H1 (cell line): Measurements from ENCODE around the gene PPP1R27. TPM values are rescaled to one million over a fixed set of nuclear protein-coding genes. Genes with fewer than 3 reads are reported as not detected.
A peak's percentile ranks its signal among the peaks of the same experiment; 100 is the strongest.

Source experiments
- CTCF ChIA-PET: fragments of 300-600 bp; sonication (Branson Sonifier 250); formaldehyde crosslinking; loops from one replicate; lab custom pipeline; 2021; ENCODE audit not compliant: partially characterized antibody; lab: Charles Lee
- POLR2A ChIA-PET: fragments of 300-600 bp; sonication (Branson Sonifier 250); formaldehyde crosslinking; loops from one replicate; lab custom pipeline; 2021; ENCODE audit warnings: inconsistent platforms; ENCODE audit not compliant: partially characterized antibody; lab: Charles Lee
- DNase-seq, 2 experiments: peaks; one replicate each; pipeline versions ENCODE4 v3.0.0 to v3.0.0-alpha.2; 2010 to 2022; ENCODE audit warnings: low spot score in 2 of 2, low read depth in 1 of 2, mixed read lengths in 1 of 2
- FAIRE-seq: peaks from 2 replicates; lab custom pipeline; 2011; peaks lifted over from hg19 to GRCh38; lab: Jason Lieb, UNC
- H2AFZ ChIP-seq: 2 replicates; pipeline ENCODE4 v1.8.1; 2012; ENCODE audit warnings: low read length, inconsistent platforms
- H2AK5ac ChIP-seq: 2 replicates; pipeline ENCODE4 v1.6.1; 2013; ENCODE audit warnings: low read depth, low read length
- H2BK120ac ChIP-seq: replicated peaks from 2 replicates; pipeline ENCODE3; 2013; ENCODE audit warnings: low read depth, low read length, inconsistent platforms
- H2BK12ac ChIP-seq: 2 replicates; pipeline ENCODE4 v1.6.1; 2013; ENCODE audit warnings: low read depth, low read length
- H2BK15ac ChIP-seq: 2 replicates; pipeline ENCODE4 v1.6.1; 2013; ENCODE audit warnings: low read length
- H2BK20ac ChIP-seq: 2 replicates; pipeline ENCODE4 v1.6.1; 2013; ENCODE audit warnings: low read length
- H2BK5ac ChIP-seq: 2 replicates; pipeline ENCODE4 v1.6.1; 2013; ENCODE audit warnings: low read depth, low read length
- H3K14ac ChIP-seq: 2 replicates; pipeline ENCODE4 v1.6.1; 2013; ENCODE audit warnings: inconsistent platforms; ENCODE audit not compliant: insufficient read length
- H3K18ac ChIP-seq: 2 replicates; pipeline ENCODE4 v1.6.1; 2013; ENCODE audit warnings: low read length; ENCODE audit errors: extremely low read depth
- H3K23ac ChIP-seq: 2 replicates; pipeline ENCODE4 v1.6.1; 2013; ENCODE audit warnings: inconsistent platforms; ENCODE audit not compliant: insufficient read length
- H3K23me2 ChIP-seq: 2 replicates; pipeline ENCODE4 v1.6.1; 2013; ENCODE audit warnings: low read depth, low read length
- H3K27ac ChIP-seq: 2 replicates; pipeline ENCODE4 v1.6.1; 2011; ENCODE audit warnings: low read depth, low read length, inconsistent platforms
- H3K27me3 ChIP-seq, 4 experiments: replicated peaks in 1 of 4; 1 replicate in 1 of 4; 2 replicates in 3 of 4; pipeline versions ENCODE4 v1.6.1 to v1.8.1; 2011 to 2013; ENCODE audit warnings: low read length in 3 of 4, mild to moderate bottlenecking in 3 of 4, inconsistent platforms in 2 of 4, mixed read lengths in 2 of 4, moderate library complexity in 1 of 4; ENCODE audit not compliant: control insufficient read depth in 3 of 4, insufficient read depth in 3 of 4; ENCODE audit errors: extremely low read depth in 1 of 4
- H3K36me3 ChIP-seq, 4 experiments: 2 replicates each; pipeline versions ENCODE4 v1.6.1 to v1.8.1; 2011 to 2013; ENCODE audit warnings: mild to moderate bottlenecking in 4 of 4, low read length in 3 of 4, moderate library complexity in 2 of 4, control low read depth in 1 of 4, inconsistent platforms in 1 of 4; ENCODE audit not compliant: insufficient read depth in 4 of 4, control insufficient read depth in 2 of 4
- H3K4ac ChIP-seq: replicated peaks from 2 replicates; pipeline ENCODE3; 2013; ENCODE audit warnings: low read length, low read depth, mixed read lengths, inconsistent platforms; ENCODE audit not compliant: insufficient read length
- H3K4me1 ChIP-seq, 4 experiments: replicated peaks in 1 of 4; 1 replicate in 1 of 4; 2 replicates in 3 of 4; pipeline versions ENCODE4 v1.6.1 to v1.8.1; 2011 to 2013; ENCODE audit warnings: low read length in 3 of 4, inconsistent platforms in 2 of 4, mixed read lengths in 1 of 4; ENCODE audit not compliant: insufficient read depth in 4 of 4, control insufficient read depth in 3 of 4
- H3K4me2 ChIP-seq, 2 experiments: 2 replicates each; pipeline versions ENCODE4 v1.6.1 to v1.8.1; 2011 to 2013; ENCODE audit warnings: low read depth in 2 of 2, low read length in 2 of 2, control low read depth in 1 of 2, inconsistent platforms in 1 of 2, mild to moderate bottlenecking in 1 of 2; ENCODE audit not compliant: insufficient read depth in 1 of 2
- H3K4me3 ChIP-seq, 4 experiments: fragments of 200-600, 300-600 bp in 1 of 4; sonication (generic), shearing (Covaris generic), sonication (Bioruptor Twin) in 1 of 4; 2 replicates each; pipeline versions ENCODE4 v1.5.1 to v1.8.1; 2011 to 2016; ENCODE audit warnings: low read length in 4 of 4, low read depth in 3 of 4, control low read depth in 2 of 4, inconsistent platforms in 2 of 4, mild to moderate bottlenecking in 2 of 4, mixed read lengths in 1 of 4, moderate library complexity in 1 of 4; ENCODE audit not compliant: insufficient read depth in 2 of 4; ENCODE audit errors: extremely low read depth in 1 of 4
- H3K56ac ChIP-seq: replicated peaks from 2 replicates; pipeline ENCODE3; 2013; ENCODE audit warnings: low read depth, mild to moderate bottlenecking, mixed read lengths, low read length, inconsistent platforms; ENCODE audit not compliant: insufficient read length
- H3K79me1 ChIP-seq: 2 replicates; pipeline ENCODE4 v1.6.1; 2013; ENCODE audit warnings: low read depth, low read length, control low read depth
- H3K79me2 ChIP-seq, 2 experiments: 2 replicates each; pipeline versions ENCODE4 v1.6.1 to v1.8.1; 2012 to 2013; ENCODE audit warnings: low read length in 2 of 2, mild to moderate bottlenecking in 2 of 2, inconsistent platforms in 1 of 2; ENCODE audit not compliant: insufficient read depth in 2 of 2, control insufficient read depth in 1 of 2
- H3K9ac ChIP-seq, 4 experiments: replicated peaks in 1 of 4; 1 replicate in 1 of 4; 2 replicates in 3 of 4; pipeline versions ENCODE4 v1.6.1 to v1.8.1; 2011 to 2013; ENCODE audit warnings: low read depth in 3 of 4, low read length in 3 of 4, control low read depth in 2 of 4, mild to moderate bottlenecking in 2 of 4, moderate library complexity in 2 of 4, inconsistent platforms in 1 of 4; ENCODE audit errors: extremely low read depth in 1 of 4
- H3K9me3 ChIP-seq, 2 experiments: 2 replicates each; pipeline versions ENCODE4 v1.6.1 to v1.8.1; 2012 to 2013; ENCODE audit warnings: mild to moderate bottlenecking in 2 of 2, moderate library complexity in 2 of 2, control low read depth in 1 of 2, inconsistent platforms in 1 of 2, low read depth in 1 of 2, low read length in 1 of 2, mixed read lengths in 1 of 2; ENCODE audit not compliant: insufficient read depth in 2 of 2
- H4K20me1 ChIP-seq, 2 experiments: replicated peaks in 1 of 2; 2 replicates each; pipeline versions ENCODE3 to v1.8.1; 2011 to 2013; ENCODE audit warnings: inconsistent platforms in 2 of 2, low read length in 2 of 2, mild to moderate bottlenecking in 1 of 2; ENCODE audit not compliant: insufficient read depth in 2 of 2, control insufficient read depth in 1 of 2
- H4K5ac ChIP-seq: 2 replicates; pipeline ENCODE4 v1.6.1; 2013; ENCODE audit warnings: low read length, low read depth, mixed read lengths, inconsistent platforms; ENCODE audit not compliant: insufficient read length
- H4K8ac ChIP-seq: 2 replicates; pipeline ENCODE4 v1.8.0; 2013; ENCODE audit warnings: mild to moderate bottlenecking, moderate library complexity, low read length, inconsistent platforms; ENCODE audit not compliant: insufficient read depth; ENCODE audit errors: extremely low read depth
- H4K91ac ChIP-seq: replicated peaks from 2 replicates; pipeline ENCODE3; 2013; ENCODE audit warnings: low read length, mixed read lengths, inconsistent platforms; ENCODE audit not compliant: insufficient read length
- ATF3 ChIP-seq: IDR thresholded peaks from 2 replicates; pipeline ENCODE4 v1.6.1; 2011; ENCODE audit warnings: low read depth, mild to moderate bottlenecking, low read length; ENCODE audit not compliant: insufficient read depth
- BRCA1 ChIP-seq: IDR thresholded peaks from 2 replicates; pipeline ENCODE4 v1.6.1; 2012; ENCODE audit warnings: low read depth, low read length, improper control_type of control experiment
- CHD2 ChIP-seq: IDR thresholded peaks from 2 replicates; pipeline ENCODE4 v1.6.1; 2012; ENCODE audit warnings: low read length, improper control_type of control experiment
- KDM1A ChIP-seq: fragments of 200-600, 300-600 bp; sonication (generic); IDR thresholded peaks from 2 replicates; pipeline ENCODE4 v1.7.1; 2016; ENCODE audit warnings: mild to moderate bottlenecking, low read length, borderline replicate concordance
- NRF1 ChIP-seq: IDR thresholded peaks from 2 replicates; pipeline ENCODE4 v1.6.1; 2011; ENCODE audit warnings: mild to moderate bottlenecking, low read depth, low read length, improper control_type of control experiment
- POLR2AphosphoS5 ChIP-seq: IDR thresholded peaks from 2 replicates; pipeline ENCODE4 v1.6.1; 2011; ENCODE audit warnings: low read depth, low read length
- SIRT6 ChIP-seq: IDR thresholded peaks from one replicate; pipeline ENCODE4 v1.7.1; 2012; ENCODE audit warnings: low read length, inconsistent platforms
- SP4 ChIP-seq: IDR thresholded peaks from 2 replicates; pipeline ENCODE4 v1.6.1; 2012; ENCODE audit warnings: low read length, inconsistent platforms
- TBP ChIP-seq: IDR thresholded peaks from 2 replicates; pipeline ENCODE4 v1.6.1; 2011; ENCODE audit warnings: low read depth, low read length, improper control_type of control experiment
- TCF12 ChIP-seq: IDR thresholded peaks from 2 replicates; pipeline ENCODE4 v1.6.1; 2011; ENCODE audit warnings: low read depth, mild to moderate bottlenecking, low read length
- WGBS, 2 experiments: shearing (Covaris generic) in 1 of 2; methylation state at CpG; one replicate each; pipeline versions ENCODE4 v1.1.6 to v1.1.7; 2013 to 2015; ENCODE audit warnings: low lambda C conversion rate in 2 of 2, mixed read lengths in 2 of 2, inconsistent platforms in 1 of 2, low coverage in 1 of 2, missing lambda C conversion rate in 1 of 2; ENCODE audit not compliant: insufficient replicate concordance in 2 of 2, insufficient coverage in 1 of 2, insufficient read length in 1 of 2; ENCODE audit errors: extremely low coverage in 1 of 2, missing lambda C conversion rate in 1 of 2; 5-methylcytosine and 5-hydroxymethylcytosine counted together
- polyA plus RNA-seq, 7 experiments: library from polyadenylated mRNA; depleted of rRNA in 3 of 7; stranded (reverse) in 5 of 7; unstranded in 2 of 7; fragments of >200 nt in 5 of 7; fragments of 200-250 nt in 2 of 7; gene quantifications; 1 replicate in 5 of 7; 2 replicates in 1 of 7; 4 replicates in 1 of 7; pipeline versions ENCODE4 v1.2.1 to v1.2.3, GENCODE V29; 2011 to 2013; ENCODE audit warnings: missing spikeins in 2 of 7, mixed read lengths in 2 of 7
- total RNA-seq: library from RNA; stranded (reverse); fragmentation: NEBNext Ultra II Directional; extraction: Animal tissue kit (Norgen Biotek cat#: 25700); gene quantifications from 2 replicates; pipeline ENCODE4 v1.2.1, GENCODE V29; 2021

The PPP1R27 gene
- total and polyA plus RNA-seq, 2 of the 8 experiments (the other 6 are each of a cell fraction or from before 2014, with no cell fraction given) = 0.27 TPM; not detected in 1

GRCh38 chr17:81809556-81809998 is 25.3 kb downstream of the PPP1R27 start:
- no peak overlapping the region for H2BK20ac ChIP-seq
- TF ChIP-seq TCF12 = no peak
- no peak for TF ChIP-seq SIRT6
- no peak for TF ChIP-seq NRF1
- no peak for TF ChIP-seq ATF3
- no peak for TF ChIP-seq KDM1A
- no peak for TF ChIP-seq TBP
- TF ChIP-seq SP4 = no peak
- TF ChIP-seq CHD2 = no peak
- no peak for TF ChIP-seq POLR2AphosphoS5
- no peak for TF ChIP-seq BRCA1
- TF ChIP-seq, all 59 proteins: peak for 0
- 0 out of 2 replicates have a peak overlapping the region, but pooled peaks have one; percentile 53 for H2AK5ac ChIP-seq
- FAIRE-seq (no peak), DNase-seq (no peak)
- H3K14ac ChIP-seq = no peak overlapping the region
- H3K9ac ChIP-seq = no peak overlapping the region
- H3K9me3 ChIP-seq = no peaks in the 10 kb centered on the region
- H4K5ac ChIP-seq = no peak overlapping the region
- no peak overlapping the region for H3K4me2 ChIP-seq
- no peak overlapping the region for H3K4me3 ChIP-seq
- H3K79me1 ChIP-seq = no peaks in the 10 kb centered on the region
- ChIA-PET POLR2A (interaction anchor here (0.7 to 1.3 kb wide), 2 partner anchors 10 to 86 kb away, joined by 3 read pairs; no protein-coding TSS in a partner anchor), CTCF (no interaction called here)
- peak overlapping the region; percentile 52; the same call in 1 of the 2 replicates for H2BK5ac ChIP-seq
- H3K56ac ChIP-seq = no peak overlapping the region
- H2AFZ ChIP-seq = no peak overlapping the region
- H2BK15ac ChIP-seq = no peak overlapping the region
- peaks cover 0 to 4% of the 10 kb centered on the region in 2 experiments for H4K20me1 ChIP-seq
- H3K18ac ChIP-seq = no peak overlapping the region; the same call in 1 of the 2 replicates
- no peak overlapping the region for H3K23ac ChIP-seq
- H2BK120ac ChIP-seq = no peak overlapping the region
- H3K4ac ChIP-seq = no peak overlapping the region
- peaks cover 11 to 25% (median 19%) of the 10 kb centered on the region in 4 experiments for H3K27me3 ChIP-seq
- H4K8ac ChIP-seq = peak overlapping the region; percentile 51; the same call in 1 of the 2 replicates
- peaks cover 2% of the 10 kb centered on the region; the same call in 1 of the 2 replicates for H3K23me2 ChIP-seq
- WGBS, 2 experiments = 83% methylated on average over 6 of the region's 7 CpGs; no CpG with 5 or more reads in 1 of the 2 experiments
- peaks cover 0 to under 1% (median 0%) of the 10 kb centered on the region in 4 experiments; a peak in 1 of 8 replicates for H3K36me3 ChIP-seq
- H2BK12ac ChIP-seq = no peak overlapping the region
- no peak overlapping the region for H3K27ac ChIP-seq
- H4K91ac ChIP-seq = no peak overlapping the region
- H3K79me2 ChIP-seq = no peaks in the 10 kb centered on the region
- no peaks in the 10 kb centered on the region; a peak in 2 of 7 replicates for H3K4me1 ChIP-seq
